ENCODE results near the gene EHBP1. TPM values are rescaled to one million over a fixed set of nuclear protein-coding genes. Genes with fewer than 3 reads are reported as not detected.
A peak's percentile ranks its signal among the peaks of the same experiment; 100 is the strongest.

Gene EHBP1
- polyA plus RNA-seq, 1 donor: 51.1 TPM

DNA sequence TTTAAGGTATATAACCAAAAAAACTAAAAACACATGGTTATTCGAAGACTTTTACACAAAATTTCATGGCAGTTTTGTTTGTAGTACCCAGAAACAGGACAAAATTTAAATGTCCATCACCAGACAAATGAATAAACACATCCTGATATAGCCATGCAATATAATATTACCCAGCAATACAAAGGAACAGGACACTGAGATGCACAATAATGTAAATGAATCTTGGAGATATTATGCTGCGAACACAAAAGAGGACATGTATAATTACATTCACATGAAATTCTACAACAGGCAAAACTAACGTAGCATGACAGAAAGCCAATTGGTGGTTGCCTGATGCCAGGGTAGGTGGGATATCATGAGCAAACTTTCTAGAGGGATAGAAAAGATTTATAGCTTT, 252.7 kb downstream of the EHBP1 start:
- DNase-seq: no peak

DNA sequence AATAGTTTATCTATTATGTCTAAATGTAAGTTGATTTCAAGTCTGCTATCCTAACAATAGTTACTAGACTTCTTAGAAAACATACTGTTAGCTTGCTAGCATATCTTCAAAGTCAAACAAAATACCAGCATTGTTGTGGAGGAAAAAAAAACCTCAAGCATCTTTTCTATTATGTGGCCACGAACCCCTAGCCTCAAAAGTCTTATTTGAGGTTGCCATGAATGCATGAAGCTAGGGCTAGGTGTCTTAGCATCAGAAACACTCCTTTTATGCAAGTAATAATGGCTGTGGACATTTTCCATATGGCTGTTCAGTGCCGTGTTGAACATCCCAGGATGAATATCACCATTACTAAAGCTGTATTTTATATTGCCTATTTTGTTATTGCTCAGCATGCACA, 258.5 kb downstream of the EHBP1 start:
- DNase-seq: no peak

DNA sequence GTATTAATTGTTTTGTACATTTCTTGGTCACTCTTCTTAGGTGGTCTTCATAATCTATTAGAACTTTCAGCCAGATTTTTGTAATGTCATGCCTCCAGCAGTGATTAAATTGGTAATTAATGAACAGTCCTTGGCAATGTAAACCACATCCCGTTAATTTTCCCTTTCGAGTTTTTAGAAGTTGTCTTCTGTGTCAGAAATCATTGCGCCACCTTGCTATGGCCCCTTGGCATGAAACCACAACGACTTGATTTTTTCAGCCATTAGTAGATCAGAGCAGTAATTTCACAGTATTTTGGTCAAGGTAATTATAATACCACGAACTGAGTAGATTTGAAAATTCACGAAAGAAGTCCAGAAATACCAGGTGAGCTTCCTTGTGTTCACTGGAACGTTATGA, 259.2 kb downstream of the EHBP1 start:
- no peak for DNase-seq

DNA sequence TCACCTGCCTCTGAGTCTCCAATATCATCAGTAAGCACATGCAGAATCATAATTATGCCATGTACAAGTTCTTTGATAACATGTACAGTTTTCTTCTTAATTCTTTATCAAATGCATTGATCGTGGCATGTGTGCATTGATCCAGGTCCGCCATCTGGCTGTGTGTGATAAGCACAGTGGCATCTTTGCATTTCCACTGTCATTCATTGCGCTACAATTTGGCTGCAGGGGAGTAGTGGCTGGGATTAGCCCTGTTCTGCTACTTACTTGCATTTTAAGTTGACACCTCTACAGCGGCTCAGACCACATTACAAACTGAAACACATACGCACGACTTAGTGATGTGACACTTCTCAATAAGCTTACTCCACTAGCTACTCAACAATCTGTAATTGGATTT, 261.5 kb downstream of the EHBP1 start:
- DNase-seq: no peak

DNA sequence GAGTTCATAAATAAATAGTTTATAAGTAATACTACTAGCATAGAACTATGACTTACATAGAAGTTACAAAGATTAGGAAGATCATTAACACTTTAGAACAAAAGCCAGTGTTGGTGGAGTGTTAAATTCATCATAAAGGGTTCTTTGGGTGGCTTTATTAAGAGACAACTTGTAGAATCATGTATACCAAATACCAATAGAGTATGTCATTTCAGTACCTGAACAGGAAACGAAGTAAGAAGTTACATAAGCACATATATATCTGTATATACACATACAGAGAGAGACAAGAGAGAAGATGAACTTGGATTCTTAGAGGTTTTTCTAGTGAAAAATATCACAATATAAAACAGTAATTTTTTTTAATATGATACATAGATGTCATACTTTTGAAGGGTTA, 262.7 kb downstream of the EHBP1 start:
- DNase-seq: no peak

DNA sequence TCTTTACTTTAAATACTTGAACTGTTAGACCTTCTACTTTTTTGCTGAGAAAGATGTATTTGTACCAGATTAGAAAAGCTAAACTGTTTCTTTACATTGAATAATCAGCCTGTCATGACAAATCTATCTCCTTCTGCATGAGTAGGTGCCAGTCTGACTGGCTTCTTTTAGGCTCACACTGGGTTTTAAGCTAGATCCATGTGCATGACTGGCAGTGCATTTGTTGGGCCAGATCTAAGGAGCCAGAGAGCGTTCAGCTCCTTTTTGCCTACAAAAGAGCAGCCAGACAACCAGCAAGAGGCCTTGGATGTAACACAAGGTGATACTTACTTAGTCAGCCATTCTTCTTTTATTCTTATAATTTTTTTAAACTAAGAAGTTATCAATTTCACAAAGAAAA, 263.2 kb downstream of the EHBP1 start:
- DNase-seq: no peak

DNA sequence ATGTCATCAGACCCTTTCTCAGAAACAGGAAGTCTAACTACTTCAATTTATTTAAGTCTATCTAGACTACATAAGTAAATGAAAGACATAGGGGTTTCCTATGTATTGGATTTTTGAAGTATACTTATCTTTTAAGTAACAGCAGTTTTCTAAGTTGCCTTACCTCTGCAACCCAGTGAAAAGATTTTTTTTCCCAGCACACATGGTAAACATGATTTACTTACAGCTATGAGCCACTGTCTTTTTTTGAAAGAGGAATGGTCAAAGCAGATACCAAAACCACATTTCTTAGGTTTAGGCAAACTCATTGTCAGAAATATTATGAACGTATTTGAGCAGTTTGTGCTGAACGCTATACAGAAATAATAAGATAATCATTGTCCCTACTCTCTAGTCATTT, 266.4 kb downstream of the EHBP1 start:
- DNase-seq: no peak

DNA sequence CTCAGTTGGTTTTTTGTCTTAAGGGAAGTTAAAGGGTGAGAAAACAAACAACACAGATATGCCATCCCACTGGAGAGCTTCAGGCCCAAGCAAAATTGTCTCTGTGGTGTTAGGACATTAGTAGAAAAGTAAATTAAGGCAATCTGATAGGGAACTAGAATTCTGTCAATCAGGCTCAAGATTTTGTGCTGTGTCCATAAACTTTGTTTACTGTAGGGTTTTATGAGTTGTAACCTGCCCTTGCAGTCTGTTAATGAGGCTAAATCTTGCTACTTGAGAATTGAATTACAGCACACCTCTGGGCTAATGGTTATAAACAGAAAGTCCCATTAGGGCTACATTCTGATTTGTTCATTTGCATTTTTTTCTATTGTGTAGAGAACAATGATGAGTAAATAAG, 267.1 kb downstream of the EHBP1 start:
- DNase-seq: no peak

DNA sequence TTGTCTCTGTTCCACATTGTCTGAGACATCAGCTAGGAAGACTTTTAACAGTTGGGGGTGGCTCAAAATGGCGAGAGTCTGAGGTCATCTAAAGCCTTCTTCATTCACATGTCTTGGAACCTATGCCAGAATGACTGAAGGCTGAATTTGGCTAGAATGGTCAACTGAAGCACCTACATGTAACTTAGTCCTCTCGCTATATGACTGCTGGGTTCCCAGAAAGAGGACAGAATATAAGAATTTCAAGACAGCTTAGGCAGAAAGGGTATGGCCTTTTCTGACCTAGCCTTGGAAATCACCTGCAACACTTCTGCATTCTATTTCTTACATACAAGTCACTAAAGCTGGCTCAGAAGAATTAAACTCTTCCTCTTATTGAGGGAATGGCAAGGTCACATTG, 269.5 kb downstream of the EHBP1 start:
- no peak for DNase-seq

DNA sequence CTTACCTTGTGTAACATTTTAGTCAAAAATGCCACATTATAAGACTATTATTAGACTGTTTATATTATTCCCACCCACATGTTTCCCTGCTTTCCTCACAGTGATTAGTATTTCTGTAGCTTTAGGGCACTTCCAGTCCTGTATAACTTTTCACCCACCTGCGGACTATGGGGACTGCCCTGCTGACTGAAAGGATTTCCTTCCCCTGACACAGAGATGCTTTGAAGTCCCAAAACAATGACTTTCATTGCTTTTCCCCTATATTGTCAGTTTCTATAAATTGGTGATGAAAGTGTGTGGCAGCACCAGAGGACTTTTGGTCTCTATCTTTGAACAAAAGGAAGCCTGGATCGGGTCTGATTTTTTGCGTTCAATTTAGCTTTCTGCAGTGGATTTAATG, 286.1 kb downstream of the EHBP1 start:
- DNase-seq: no peak

DNA sequence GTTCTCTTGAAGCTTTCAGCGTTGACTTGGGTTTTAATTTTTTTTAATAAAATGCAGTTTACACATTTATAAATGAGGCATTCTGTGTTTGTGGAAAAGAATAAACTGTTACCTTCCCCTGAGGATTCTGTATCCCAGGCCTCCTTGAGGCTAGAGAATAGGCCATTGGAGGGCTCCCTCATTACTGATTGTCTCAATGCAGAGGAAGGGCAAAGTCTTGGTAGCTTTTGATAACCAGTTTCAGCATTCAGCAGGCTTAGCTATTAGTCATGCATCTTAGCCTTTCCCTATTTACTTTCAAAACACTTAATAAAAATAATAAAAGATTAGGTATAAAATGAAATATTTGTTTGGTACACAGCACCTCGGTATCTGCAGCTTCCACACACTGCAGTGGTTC, 287.0 kb downstream of the EHBP1 start:
- DNase-seq: no peak

DNA sequence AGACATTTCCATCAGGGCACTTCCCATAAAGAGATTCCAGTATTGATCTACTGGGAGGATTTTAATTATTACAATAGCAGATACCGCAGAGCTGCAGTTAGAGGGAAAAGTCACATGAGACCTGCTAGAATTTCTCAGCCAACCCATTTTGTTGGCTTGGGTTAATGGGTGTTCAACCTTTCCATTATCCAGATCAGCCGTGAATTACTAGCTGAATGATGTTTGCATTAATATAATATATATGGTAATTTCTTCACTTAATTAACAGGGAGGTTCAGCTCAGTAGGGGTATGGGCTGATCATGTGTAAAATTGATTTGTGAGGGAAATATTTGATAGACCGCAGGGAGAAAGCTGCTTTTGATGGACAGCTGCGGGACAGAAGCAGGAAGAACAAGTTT, 288.7 kb downstream of the EHBP1 start:
- no peak for DNase-seq

DNA sequence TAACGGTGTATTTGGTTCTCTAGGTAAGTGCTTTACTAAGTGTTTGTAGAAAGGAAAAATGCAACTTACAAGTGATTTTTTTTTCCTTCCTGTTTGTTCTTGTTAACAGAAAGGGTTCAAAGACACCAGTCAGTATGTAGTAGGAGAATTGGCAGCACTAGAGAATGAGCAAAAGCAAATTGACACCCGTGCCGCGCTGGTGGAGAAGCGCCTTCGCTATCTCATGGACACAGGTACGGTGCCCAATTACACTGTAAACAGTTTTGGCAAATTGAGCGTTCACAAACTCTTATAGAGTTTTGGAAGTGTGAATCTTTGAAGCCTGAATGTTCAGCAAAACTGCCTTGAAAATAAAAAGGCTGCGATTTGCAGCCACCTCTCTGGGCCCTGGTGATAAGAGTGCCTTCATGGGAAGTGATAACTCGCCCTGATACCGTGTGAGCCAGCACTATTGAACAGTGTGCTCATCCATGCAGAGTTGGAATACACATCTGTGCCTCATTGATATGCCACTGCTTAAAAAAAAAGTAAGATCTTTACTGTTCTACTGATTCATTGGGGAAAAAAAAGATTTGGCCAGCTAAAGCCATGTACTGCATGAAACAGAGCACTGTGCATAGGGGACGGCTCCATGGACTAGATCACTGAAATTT, 291.1 kb downstream of the EHBP1 start:
- no peak for DNase-seq

DNA sequence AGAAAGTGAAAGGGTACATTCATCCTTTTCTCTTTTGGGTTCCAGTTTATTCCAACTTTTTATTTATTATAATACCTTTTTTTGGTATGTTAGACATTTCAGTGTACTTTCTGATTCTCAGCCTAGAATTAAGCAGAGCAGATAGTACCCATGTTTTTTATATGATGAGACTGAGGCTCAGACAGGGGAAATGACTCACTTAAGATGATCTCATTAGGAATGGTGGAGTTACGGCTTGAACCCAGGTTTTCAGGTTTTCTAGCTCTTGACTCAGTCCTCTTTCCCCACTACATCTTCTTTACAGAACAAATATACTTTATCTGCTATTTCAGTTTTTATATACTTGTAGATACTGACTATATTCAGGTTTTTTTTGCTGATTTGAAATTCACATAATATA, 293.4 kb downstream of the EHBP1 start:
- DNase-seq: no peak

DNA sequence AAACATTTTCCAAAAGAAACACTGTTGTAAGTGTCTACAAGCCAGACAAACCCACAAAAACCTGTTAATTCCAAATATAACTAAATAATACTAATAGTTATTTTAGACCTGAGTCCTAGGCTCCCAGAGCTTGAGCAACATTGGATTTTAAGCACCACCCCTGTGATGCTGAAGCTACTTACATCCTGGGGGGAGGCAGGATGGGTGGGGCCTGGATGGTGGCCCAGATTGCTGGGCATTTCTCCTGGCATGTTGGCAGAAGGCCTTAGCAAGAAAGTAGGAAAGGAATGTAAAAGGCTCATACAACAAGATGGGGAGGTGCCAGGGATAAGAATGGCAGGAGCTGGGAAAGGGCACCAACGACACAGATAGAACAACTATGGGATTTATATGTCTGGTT, 294.4 kb downstream of the EHBP1 start:
- DNase-seq: no peak

DNA sequence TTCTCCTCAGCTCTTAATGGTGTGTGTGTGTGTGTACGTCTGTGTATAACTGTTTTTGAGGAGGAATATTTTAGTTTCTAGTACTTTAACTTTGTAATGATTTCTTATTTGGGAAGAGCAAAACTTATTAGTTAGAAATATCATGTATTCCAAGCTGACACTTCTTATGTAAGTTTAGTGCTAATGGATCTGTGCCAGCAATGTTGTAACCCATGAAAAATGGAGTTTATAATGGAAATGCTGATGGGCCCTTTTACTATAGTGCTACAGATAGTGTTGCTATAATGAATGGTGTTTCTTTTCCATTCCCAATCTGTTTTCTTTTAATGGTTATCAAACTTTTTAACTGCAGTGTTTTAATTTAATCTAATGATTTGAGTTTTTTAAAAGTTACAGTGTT, 295.3 kb downstream of the EHBP1 start:
- peak; percentile 12 for DNase-seq

DNA sequence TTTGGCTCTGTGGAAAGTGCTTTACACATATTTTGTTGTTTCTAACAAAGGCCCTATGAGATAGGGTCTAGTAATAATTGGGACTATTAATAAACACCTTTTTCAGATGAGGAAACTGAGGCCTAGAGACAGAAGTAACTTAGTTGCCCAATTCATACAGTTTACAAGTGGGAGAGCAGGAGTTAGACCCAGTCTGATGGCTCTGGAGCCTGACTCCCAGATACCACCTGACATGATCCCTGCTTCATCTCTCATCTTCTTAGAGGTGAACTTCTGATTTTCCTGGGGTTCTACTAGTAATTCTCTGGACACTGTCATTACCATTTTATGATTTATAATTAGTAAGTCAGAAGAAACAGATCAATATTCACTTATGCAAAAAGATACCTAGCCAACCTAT, 296.1 kb downstream of the EHBP1 start:
- DNase-seq: no peak

DNA sequence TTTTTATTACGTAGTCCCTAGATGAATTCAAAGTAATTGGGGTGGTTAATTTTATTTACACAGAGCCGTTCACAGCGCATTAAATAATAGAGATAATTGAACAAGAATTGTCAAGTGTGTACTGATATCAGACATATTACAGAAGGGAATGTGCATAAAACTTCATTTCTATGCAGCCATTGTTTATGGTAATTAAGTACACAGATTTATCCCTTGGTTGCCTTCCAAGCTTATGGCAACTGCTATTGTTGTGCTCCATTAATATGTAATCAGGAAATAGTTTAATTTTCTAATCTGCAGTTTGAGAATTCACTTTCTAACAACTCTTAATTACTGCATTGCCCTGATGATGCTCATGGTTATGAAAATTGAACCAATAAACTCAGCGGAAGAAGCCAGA, 297.8 kb downstream of the EHBP1 start:
- no peak for DNase-seq

DNA sequence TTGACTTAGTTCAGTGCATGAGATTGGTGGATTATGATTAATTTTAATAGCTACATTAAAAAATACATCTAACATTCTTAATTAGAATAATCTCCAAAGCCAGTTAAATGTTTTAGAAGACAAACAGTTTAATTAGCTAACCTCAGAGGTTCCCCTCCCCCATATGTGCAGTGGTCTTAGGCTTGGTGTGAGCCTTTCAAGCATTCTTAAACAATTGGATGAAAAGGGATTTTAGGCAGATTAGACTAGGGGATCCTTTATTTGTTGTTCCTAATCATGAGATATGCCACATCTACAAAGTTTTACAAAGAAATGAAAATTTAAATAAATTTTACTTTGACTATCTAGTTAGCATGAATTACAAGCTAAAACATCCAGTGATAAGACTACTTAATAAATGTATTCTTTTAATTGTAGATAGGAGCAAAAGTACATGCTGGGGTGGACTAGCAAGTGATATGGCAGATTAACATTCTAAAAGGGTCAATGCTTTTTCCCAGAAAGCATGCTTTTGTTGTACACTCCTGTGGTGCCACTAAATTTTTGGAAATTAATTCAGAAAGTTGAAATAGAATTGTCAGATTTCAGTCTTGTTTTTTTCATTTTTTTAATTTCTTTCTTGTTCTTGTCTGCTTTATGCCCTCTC, 302.4 kb downstream of the EHBP1 start:
- no peak for DNase-seq

DNA sequence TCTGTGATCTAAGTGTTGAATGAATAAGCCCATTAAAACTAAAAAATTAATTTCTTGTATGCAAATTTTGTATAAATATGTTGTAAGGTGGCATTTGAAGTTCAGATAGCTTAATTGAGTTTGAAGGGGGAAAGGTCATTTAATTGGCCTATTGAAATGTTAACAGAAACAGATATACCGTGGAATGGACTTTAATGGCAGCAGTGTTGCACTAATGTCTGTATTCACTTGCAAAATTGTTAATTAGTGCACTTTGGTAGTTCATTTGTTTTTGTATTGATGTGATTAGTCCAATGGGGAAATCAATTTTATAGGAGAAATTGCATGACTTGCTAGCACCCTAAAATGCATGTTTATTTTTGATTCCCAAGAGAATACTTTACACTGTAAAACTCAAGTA, 303.3 kb downstream of the EHBP1 start:
- DNase-seq: no peak

DNA sequence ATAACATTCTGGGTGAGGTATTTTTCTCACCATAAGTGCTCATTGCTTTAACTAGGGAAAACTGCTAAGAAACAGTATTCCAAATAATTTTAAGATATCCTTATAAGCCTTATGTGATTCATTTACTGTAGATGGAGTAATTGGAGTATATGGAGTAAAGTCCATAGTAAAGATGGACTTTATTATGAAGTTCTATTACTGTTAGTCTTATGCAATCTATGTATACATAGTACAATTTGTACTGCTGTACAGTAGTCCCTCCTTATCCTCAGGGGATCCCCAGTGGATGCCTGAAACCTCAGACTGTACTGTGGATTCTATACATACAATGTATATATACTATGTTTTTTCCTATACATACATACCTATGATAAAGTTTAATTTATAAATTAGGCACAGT, 304.0 kb downstream of the EHBP1 start:
- DNase-seq: no peak

DNA sequence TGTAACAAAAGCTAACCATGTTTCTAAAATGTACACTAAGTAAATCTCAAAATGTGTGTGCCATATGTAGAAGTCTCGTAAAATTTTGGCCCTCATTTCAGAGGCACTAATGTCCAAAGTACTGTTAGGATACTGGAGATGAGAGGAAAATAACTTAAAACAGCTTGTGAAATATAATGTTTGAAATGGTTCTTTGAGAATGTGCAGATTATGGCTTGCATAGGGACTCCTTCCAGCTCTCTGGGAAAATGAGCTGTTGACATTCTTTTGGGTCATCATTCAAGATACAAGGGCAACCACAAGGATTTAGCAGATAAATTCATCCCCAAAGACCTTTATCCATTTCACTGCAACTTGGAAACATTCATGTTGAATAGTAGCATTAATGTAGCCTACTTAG, 307.0 kb downstream of the EHBP1 start:
- DNase-seq: no peak

DNA sequence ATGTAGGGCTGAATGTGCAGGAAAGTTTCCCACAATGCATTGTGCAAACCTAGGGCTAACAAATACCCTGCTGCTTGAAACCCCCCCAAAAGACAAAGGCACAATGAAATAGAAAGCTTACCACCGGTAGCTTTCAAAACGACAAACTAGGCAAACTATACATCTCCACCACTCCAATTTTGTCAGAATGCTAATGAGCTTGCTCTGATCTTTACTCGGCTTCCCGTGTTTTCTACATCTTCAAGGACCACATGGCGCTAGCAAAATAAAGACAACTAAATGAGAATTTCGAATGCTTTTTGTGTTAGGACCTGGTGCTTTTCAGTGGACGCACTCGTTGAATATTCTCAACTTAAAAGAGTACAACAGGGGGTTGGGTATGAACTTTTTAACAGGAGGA, 307.9 kb downstream of the EHBP1 start:
- no peak for DNase-seq

DNA sequence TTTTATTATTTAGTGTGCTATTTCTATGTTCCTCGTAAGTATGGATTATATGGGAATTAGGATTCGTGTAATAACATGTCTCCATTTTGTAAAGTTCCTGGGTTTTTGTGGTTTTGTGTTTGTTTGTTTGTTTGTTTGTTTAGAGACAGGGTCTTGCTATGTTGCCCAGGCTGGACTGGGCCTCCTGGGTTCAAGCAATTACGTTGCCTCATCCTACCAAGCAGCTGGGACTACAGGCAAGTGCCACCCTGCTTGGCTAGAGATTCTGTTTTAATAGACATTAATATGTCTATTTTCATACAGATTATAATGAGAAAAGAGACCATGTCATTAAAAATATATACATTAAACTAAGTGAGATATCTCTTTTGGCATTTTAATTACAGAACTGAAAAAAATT, 309.9 kb downstream of the EHBP1 start:
- DNase-seq: no peak

DNA sequence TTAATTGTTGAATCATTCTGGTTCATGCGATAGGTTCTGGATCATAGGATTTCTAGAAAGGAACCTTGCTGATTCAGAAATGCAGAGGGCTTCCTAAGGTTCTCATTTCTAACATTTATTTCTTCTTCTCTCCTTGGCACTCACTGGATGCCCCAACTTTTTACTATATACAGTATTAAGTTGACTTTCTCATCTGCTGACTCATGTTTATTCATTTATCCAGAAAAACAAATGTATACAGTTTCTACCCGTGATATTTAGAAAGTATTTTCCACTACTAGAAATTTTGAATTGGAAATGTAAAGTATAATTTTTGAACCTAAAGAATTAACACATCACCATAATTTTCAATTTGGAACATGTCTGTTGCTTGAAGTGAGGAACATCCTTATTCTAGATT, 312.9 kb downstream of the EHBP1 start:
- DNase-seq: no peak
